Right lobe of liver (tissue), 4 donors: ENCODE data around the gene LILRA6.

Experiments
- CTCF ChIP-seq, 4 donors: fragments of 200-600 bp in 3 of 4; fragments of 450-650 bp in 1 of 4; IDR thresholded peaks; one replicate each; pipeline versions ENCODE4 v1.5.1 to v1.8.0; 2016 to 2022; ENCODE audit warnings: antibody characterized with exemption in 4 of 4, mild to moderate bottlenecking in 2 of 4
- POLR2A ChIP-seq: fragments of 450-650 bp; IDR thresholded peaks from one replicate; pipeline ENCODE4 v1.6.1; 2017; ENCODE audit warnings: antibody characterized with exemption, mild to moderate bottlenecking
- donor health status: DM: no; HTN: no; CAD: no.
- donor health status: DM: no; HTN: no; CAD: no.
- donor health status: DM: no; HTN: yes; CAD: no.

- TF ChIP-seq CTCF (IDR thresholded peaks at IDR 0.05) (no peak), POLR2A (no peak)
Measured at GRCh38 chr19:54193011-54193410, 49.6 kb downstream of the LILRA6 start.
